GM12873 (cell line): ENCODE results near the gene IFT25.

Experiments used
- CTCF ChIP-seq: IDR thresholded peaks from 2 replicates; pipeline ENCODE4 v1.5.1; 2012; ENCODE audit warnings: low read depth, mild to moderate bottlenecking, moderate library complexity, low read length, control low read depth; ENCODE audit not compliant: insufficient read depth; ENCODE audit errors: missing control alignments

Gene IFT25

GRCh38 chr1:53931523-53931922, 14.0 kb downstream of the IFT25 start:
- TF ChIP-seq CTCF, result no peak

GRCh38 chr1:53930932-53931331, 14.6 kb downstream of the IFT25 start:
- TF ChIP-seq CTCF, result no peak

GRCh38 chr1:53929246-53929960, 16.1 kb downstream of the IFT25 start:
- TF ChIP-seq CTCF, result no peak

- no peak for TF ChIP-seq CTCF
Measured at GRCh38 chr1:53927376-53927881, 18.1 kb downstream of the IFT25 start.

- no peak for TF ChIP-seq CTCF
Measured at GRCh38 chr1:53919675-53920066, 25.8 kb downstream of the IFT25 start.

GRCh38 chr1:53918343-53918742, 27.2 kb downstream of the IFT25 start:
- TF ChIP-seq CTCF, result no peak

- no peak for TF ChIP-seq CTCF
Measured at GRCh38 chr1:53913352-53914033, 32.0 kb downstream of the IFT25 start.
